GM12864 (cell line): ENCODE data around the gene PLD1.

ENCODE experiments used
- DNase-seq: peaks from one replicate; pipeline ENCODE4 v3.0.0-alpha.2; 2011; ENCODE audit warnings: low read depth
- H3K4me3 ChIP-seq: 2 replicates; pipeline ENCODE4 v1.5.1; 2011; ENCODE audit warnings: mild to moderate bottlenecking, low read depth, low read length, control low read depth
- CTCF ChIP-seq: IDR thresholded peaks from 2 replicates; pipeline ENCODE4 v1.5.1; 2011; ENCODE audit warnings: low read depth, mild to moderate bottlenecking, moderate library complexity, low read length, control low read depth, inconsistent platforms; ENCODE audit errors: missing control alignments

The PLD1 gene

GRCh38 chr3:171831936-171832335, 21.7 kb upstream of the PLD1 start:
- no peak for DNase-seq
- no peak overlapping the region for H3K4me3 ChIP-seq

GRCh38 chr3:171830518-171830875, 20.2 kb upstream of the PLD1 start:
- no peak overlapping the region for H3K4me3 ChIP-seq
- TF ChIP-seq CTCF: no peak
- no peak for DNase-seq

More at GRCh38 chr3:171831936-171832335, 21.7 kb upstream of the PLD1 start:
- no peak for TF ChIP-seq CTCF

- no peak for DNase-seq
- H3K4me3 ChIP-seq: no peak overlapping the region
- peak; percentile 55 for TF ChIP-seq CTCF
Observed at GRCh38 chr3:171829841-171830517, 19.7 kb upstream of the PLD1 start.

GRCh38 chr3:171828902-171829770, 18.9 kb upstream of the PLD1 start:
- DNase-seq: no peak
- no peak overlapping the region for H3K4me3 ChIP-seq
- TF ChIP-seq CTCF: no peak

GRCh38 chr3:171827836-171828458, 17.7 kb upstream of the PLD1 start:
- TF ChIP-seq CTCF: no peak
- DNase-seq: no peak
- H3K4me3 ChIP-seq: no peak overlapping the region

GRCh38 chr3:171827385-171827784, 17.1 kb upstream of the PLD1 start:
- no peak for TF ChIP-seq CTCF
- DNase-seq: no peak
- no peak overlapping the region for H3K4me3 ChIP-seq
